Trophoblast cell (in vitro differentiated cells and primary cell): ENCODE results near the gene PNISR.

Experiments
- DNase-seq, 2 donors: peaks; one replicate each; pipeline ENCODE4 v3.0.0-alpha.2; 2016
- H2AFZ ChIP-seq: 2 replicates; pipeline ENCODE4 v1.6.1; 2013; ENCODE audit warnings: low read length, moderate library complexity, mild to moderate bottlenecking; ENCODE audit not compliant: insufficient read depth, poor library complexity
- H2AK5ac ChIP-seq: 2 replicates; pipeline ENCODE4 v1.6.1; 2013; ENCODE audit warnings: mild to moderate bottlenecking, low read length
- H2BK120ac ChIP-seq: 2 replicates; pipeline ENCODE4 v1.6.1; 2013; ENCODE audit warnings: low read length, mild to moderate bottlenecking, moderate library complexity; ENCODE audit not compliant: insufficient read depth, poor library complexity
- H2BK12ac ChIP-seq: 2 replicates; pipeline ENCODE4 v1.6.1; 2013; ENCODE audit warnings: mild to moderate bottlenecking, low read length, moderate library complexity
- H2BK5ac ChIP-seq: 2 replicates; pipeline ENCODE4 v1.6.1; 2013; ENCODE audit warnings: low read length, low read depth, moderate library complexity, mild to moderate bottlenecking; ENCODE audit not compliant: poor library complexity
- H3K14ac ChIP-seq: 2 replicates; pipeline ENCODE4 v1.6.1; 2013; ENCODE audit warnings: mild to moderate bottlenecking, low read length
- H3K18ac ChIP-seq: 2 replicates; pipeline ENCODE4 v1.6.1; 2013; ENCODE audit warnings: mild to moderate bottlenecking, low read length
- H3K23ac ChIP-seq: 2 replicates; pipeline ENCODE4 v1.6.1; 2013; ENCODE audit warnings: low read length
- H3K27ac ChIP-seq: 2 replicates; pipeline ENCODE4 v1.5.1; 2013; ENCODE audit warnings: low read depth, mild to moderate bottlenecking, inconsistent platforms, low read length, moderate library complexity
- H3K27me3 ChIP-seq: 2 replicates; pipeline ENCODE4 v1.6.1; 2013; ENCODE audit warnings: inconsistent platforms, mild to moderate bottlenecking, low read length, moderate library complexity; ENCODE audit not compliant: insufficient read depth
- H3K36me3 ChIP-seq, 2 experiments: 1 replicate in 1 of 2; 2 replicates in 1 of 2; pipeline ENCODE4 v1.6.1; 2013; ENCODE audit warnings: low read length in 2 of 2, mild to moderate bottlenecking in 2 of 2, moderate library complexity in 1 of 2; ENCODE audit not compliant: insufficient read depth in 2 of 2, control insufficient read depth in 1 of 2
- H3K4ac ChIP-seq: 2 replicates; pipeline ENCODE4 v1.6.1; 2013; ENCODE audit warnings: low read depth, mild to moderate bottlenecking, low read length, moderate library complexity
- H3K4me1 ChIP-seq, 2 experiments: 1 replicate in 1 of 2; 2 replicates in 1 of 2; pipeline ENCODE4 v1.6.1; 2013; ENCODE audit warnings: low read length in 2 of 2, mild to moderate bottlenecking in 2 of 2, moderate library complexity in 1 of 2; ENCODE audit not compliant: insufficient read depth in 2 of 2, control insufficient read depth in 1 of 2
- H3K4me2 ChIP-seq: 2 replicates; pipeline ENCODE4 v1.6.1; 2013; ENCODE audit warnings: inconsistent platforms, mild to moderate bottlenecking, low read length, moderate library complexity
- H3K4me3 ChIP-seq: 2 replicates; pipeline ENCODE4 v1.5.1; 2013; ENCODE audit warnings: mild to moderate bottlenecking, low read depth, low read length, inconsistent platforms
- H3K79me1 ChIP-seq: one replicate; pipeline ENCODE4 v1.6.1; 2013; ENCODE audit warnings: low read length
- H3K79me2 ChIP-seq: 2 replicates; pipeline ENCODE4 v1.6.1; 2013; ENCODE audit warnings: low read length, mild to moderate bottlenecking; ENCODE audit not compliant: control insufficient read depth, insufficient read depth, poor library complexity
- H3K9ac ChIP-seq: 2 replicates; pipeline ENCODE4 v1.6.1; 2013; ENCODE audit warnings: mild to moderate bottlenecking, low read length
- H3K9me3 ChIP-seq: 2 replicates; pipeline ENCODE4 v1.6.1; 2013; ENCODE audit warnings: low read depth, mild to moderate bottlenecking, control low read depth, inconsistent platforms, low read length; ENCODE audit not compliant: insufficient read depth
- H4K12ac ChIP-seq: 2 replicates; pipeline ENCODE4 v1.6.1; 2013; ENCODE audit warnings: low read depth, mild to moderate bottlenecking, low read length, moderate library complexity
- H4K8ac ChIP-seq: 2 replicates; pipeline ENCODE4 v1.6.1; 2013; ENCODE audit warnings: low read depth, mild to moderate bottlenecking, low read length, moderate library complexity
- H4K91ac ChIP-seq: one replicate; pipeline ENCODE4 v1.6.1; 2013; ENCODE audit warnings: low read depth, mild to moderate bottlenecking, low read length, moderate library complexity
- WGBS: extraction: QIAGEN DNeasy Blood & Tissue Kit; methylation state at CpG from one replicate; pipeline ENCODE4 v1.1.7; 2013; ENCODE audit warnings: missing lambda C conversion rate; ENCODE audit not compliant: insufficient read length, insufficient coverage; ENCODE audit errors: extremely low coverage; 5-methylcytosine and 5-hydroxymethylcytosine counted together

Gene PNISR

GRCh38 chr6:99356641-99357040 is 68.5 kb downstream of the PNISR start:
- H3K36me3 ChIP-seq, result no peaks in the 10 kb centered on the region
- H3K9ac ChIP-seq, result no peak overlapping the region
- no peak overlapping the region for H2BK120ac ChIP-seq
- no peak overlapping the region for H3K14ac ChIP-seq
- WGBS, result no CpG with 5 or more reads among the region's 1 CpG
- H3K4ac ChIP-seq, result no peak overlapping the region
- no peak overlapping the region for H3K4me2 ChIP-seq
- no peak overlapping the region for H3K23ac ChIP-seq
- H3K27me3 ChIP-seq, result no peaks in the 10 kb centered on the region
- H4K12ac ChIP-seq, result no peak overlapping the region
- H2AK5ac ChIP-seq, result no peak overlapping the region
- no peak overlapping the region for H2BK12ac ChIP-seq
- H3K4me3 ChIP-seq, result no peak overlapping the region
- H4K91ac ChIP-seq, result no peak overlapping the region
- H2AFZ ChIP-seq, result no peak overlapping the region
- H3K18ac ChIP-seq, result no peak overlapping the region
- no peaks in the 10 kb centered on the region for H3K4me1 ChIP-seq
- DNase-seq, result no peak
- H3K79me1 ChIP-seq, result no peaks in the 10 kb centered on the region
- no peak overlapping the region for H2BK5ac ChIP-seq
- no peaks in the 10 kb centered on the region for H3K9me3 ChIP-seq
- no peaks in the 10 kb centered on the region for H3K79me2 ChIP-seq
- no peak overlapping the region for H4K8ac ChIP-seq
- H3K27ac ChIP-seq, result no peak overlapping the region

GRCh38 chr6:99354983-99355382 is 70.1 kb downstream of the PNISR start:
- Histone ChIP-seq H3K9me3 (no peaks in the 10 kb centered on the region), H3K4ac (no peak overlapping the region), H4K91ac (no peak overlapping the region), H3K18ac (no peak overlapping the region), H3K36me3 (no peaks in the 10 kb centered on the region), H4K12ac (no peak overlapping the region), H4K8ac (no peak overlapping the region), H3K4me1 (no peaks in the 10 kb centered on the region), H2BK12ac (no peak overlapping the region), H3K79me2 (no peaks in the 10 kb centered on the region), H2AK5ac (no peak overlapping the region), H2AFZ (no peak overlapping the region), H2BK5ac (no peak overlapping the region), H2BK120ac (no peak overlapping the region), H3K4me2 (no peak overlapping the region), H3K27ac (no peak overlapping the region), H3K9ac (no peak overlapping the region), H3K23ac (no peak overlapping the region), H3K14ac (no peak overlapping the region), H3K4me3 (no peak overlapping the region), H3K27me3 (no peaks in the 10 kb centered on the region), H3K79me1 (no peaks in the 10 kb centered on the region)
- no peak for DNase-seq
- WGBS, result no CpG with 5 or more reads among the region's 4 CpGs

- H2BK12ac ChIP-seq, result no peak overlapping the region
- no peak overlapping the region for H4K91ac ChIP-seq
- no peak overlapping the region for H3K9ac ChIP-seq
- H2AK5ac ChIP-seq, result no peak overlapping the region
- no peak overlapping the region for H3K14ac ChIP-seq
- peaks cover 2% of the 10 kb centered on the region for H3K79me2 ChIP-seq
- peaks cover 0 to 8% of the 10 kb centered on the region in 2 experiments for H3K4me1 ChIP-seq
- H3K23ac ChIP-seq, result no peak overlapping the region
- H3K4ac ChIP-seq, result no peak overlapping the region
- H3K4me2 ChIP-seq, result no peak overlapping the region
- peaks cover 7% of the 10 kb centered on the region for H3K79me1 ChIP-seq
- H2BK5ac ChIP-seq, result no peak overlapping the region
- no peak overlapping the region for H3K27ac ChIP-seq
- H4K12ac ChIP-seq, result no peak overlapping the region
- H3K4me3 ChIP-seq, result no peak overlapping the region
- no peak overlapping the region for H2BK120ac ChIP-seq
- no peak overlapping the region for H2AFZ ChIP-seq
- no peak for DNase-seq
- no peaks in the 10 kb centered on the region for H3K9me3 ChIP-seq
- no peaks in the 10 kb centered on the region for H3K27me3 ChIP-seq
- WGBS, result no CpG with 5 or more reads among the region's 9 CpGs
- H3K18ac ChIP-seq, result no peak overlapping the region
- no peak overlapping the region for H4K8ac ChIP-seq
- no peaks in the 10 kb centered on the region for H3K36me3 ChIP-seq
Observed at GRCh38 chr6:99353126-99353525, 72.0 kb downstream of the PNISR start.

- Histone ChIP-seq H2BK5ac (no peak overlapping the region), H3K4me2 (no peak overlapping the region), H3K4ac (no peak overlapping the region), H3K36me3 (no peaks in the 10 kb centered on the region), H3K4me1 (peaks cover 0 to 8% of the 10 kb centered on the region in 2 experiments), H3K27ac (no peak overlapping the region), H3K79me1 (peaks cover 7% of the 10 kb centered on the region), H2BK120ac (no peak overlapping the region), H4K91ac (no peak overlapping the region), H3K27me3 (no peaks in the 10 kb centered on the region), H2AK5ac (no peak overlapping the region), H3K79me2 (peaks cover 2% of the 10 kb centered on the region), H3K9me3 (no peaks in the 10 kb centered on the region), H3K14ac (no peak overlapping the region), H3K23ac (no peak overlapping the region), H4K12ac (no peak overlapping the region), H3K18ac (no peak overlapping the region), H3K4me3 (no peak overlapping the region), H4K8ac (no peak overlapping the region), H2BK12ac (no peak overlapping the region), H2AFZ (no peak overlapping the region), H3K9ac (no peak overlapping the region)
- DNase-seq, result no peak
- no CpG with 5 or more reads among the region's 10 CpGs for WGBS
Observed at GRCh38 chr6:99350573-99350972, 74.5 kb downstream of the PNISR start.
